Omental fat pad (tissue), 4 donors: ENCODE measurements around the gene GABRR2. TPM values are rescaled to one million over a fixed set of nuclear protein-coding genes. Genes with fewer than 3 reads are reported as not detected.

Source experiments
- ATAC-seq: fragments of 150-250 bp; one replicate; pipeline ENCODE4 v1.9.1; 2016; ENCODE audit warnings: mild to moderate bottlenecking, moderate library complexity; ENCODE audit not compliant: low FRiP score
- DNase-seq: peaks from one replicate; pipeline ENCODE4 v3.0.0-alpha.2; 2019; ENCODE audit warnings: low spot score
- total RNA-seq, 4 donors: library from RNA; depleted of rRNA; stranded (reverse); fragments of >200 nt; gene quantifications; one replicate each; pipeline ENCODE4 v1.1.0, GENCODE V29; 2016
- TF ChIP-seq, protein P1 (sequence below), 3 donors: fragments of 450-650 bp; IDR thresholded peaks; one replicate each; pipeline ENCODE4 v1.5.1; 2016 to 2017; ENCODE audit warnings: antibody characterized with exemption in 3 of 3, mild to moderate bottlenecking in 3 of 3, moderate library complexity in 2 of 3

The GABRR2 gene
- total RNA-seq, 4 donors from 2014 or later, result 0.50 to 2.4 (median 1.3) TPM

DNA sequence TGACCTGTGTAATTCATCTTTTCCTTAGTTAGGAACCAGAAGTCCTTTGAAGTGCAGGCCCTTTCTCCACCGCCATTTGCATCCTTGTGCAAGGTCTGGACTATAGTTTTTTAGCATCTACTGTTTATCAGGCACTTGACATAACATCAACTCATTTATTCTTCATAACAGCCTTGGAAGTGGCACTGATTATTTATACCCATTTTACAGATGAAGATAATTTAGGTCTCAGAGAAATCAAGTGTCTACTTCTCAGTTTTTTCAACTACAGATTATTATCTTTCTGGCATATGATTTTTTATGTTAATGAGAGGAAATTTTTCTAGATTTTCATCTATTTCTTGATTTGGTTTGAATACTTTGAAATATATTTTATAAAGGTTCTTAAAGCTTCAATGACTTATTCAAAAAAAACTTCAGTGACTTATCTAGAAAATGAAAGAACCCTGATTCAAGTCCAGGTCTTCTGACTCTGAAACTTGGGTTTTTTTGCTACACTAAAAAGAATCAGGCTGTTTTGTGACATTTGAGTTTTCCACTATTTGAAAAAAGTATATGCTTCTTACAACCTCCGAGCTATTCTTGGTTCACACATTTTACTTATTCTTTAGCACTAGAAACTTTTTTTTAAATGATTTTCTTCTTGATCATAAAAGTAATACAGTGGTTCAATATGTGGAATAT is 40.6 kb upstream of the GABRR2 start:
- no peak for ATAC-seq
- TF ChIP-seq, protein P1, sequence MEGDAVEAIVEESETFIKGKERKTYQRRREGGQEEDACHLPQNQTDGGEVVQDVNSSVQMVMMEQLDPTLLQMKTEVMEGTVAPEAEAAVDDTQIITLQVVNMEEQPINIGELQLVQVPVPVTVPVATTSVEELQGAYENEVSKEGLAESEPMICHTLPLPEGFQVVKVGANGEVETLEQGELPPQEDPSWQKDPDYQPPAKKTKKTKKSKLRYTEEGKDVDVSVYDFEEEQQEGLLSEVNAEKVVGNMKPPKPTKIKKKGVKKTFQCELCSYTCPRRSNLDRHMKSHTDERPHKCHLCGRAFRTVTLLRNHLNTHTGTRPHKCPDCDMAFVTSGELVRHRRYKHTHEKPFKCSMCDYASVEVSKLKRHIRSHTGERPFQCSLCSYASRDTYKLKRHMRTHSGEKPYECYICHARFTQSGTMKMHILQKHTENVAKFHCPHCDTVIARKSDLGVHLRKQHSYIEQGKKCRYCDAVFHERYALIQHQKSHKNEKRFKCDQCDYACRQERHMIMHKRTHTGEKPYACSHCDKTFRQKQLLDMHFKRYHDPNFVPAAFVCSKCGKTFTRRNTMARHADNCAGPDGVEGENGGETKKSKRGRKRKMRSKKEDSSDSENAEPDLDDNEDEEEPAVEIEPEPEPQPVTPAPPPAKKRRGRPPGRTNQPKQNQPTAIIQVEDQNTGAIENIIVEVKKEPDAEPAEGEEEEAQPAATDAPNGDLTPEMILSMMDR (IDR thresholded peaks at IDR 0.05), result no peak
- DNase-seq, result no peak

DNA sequence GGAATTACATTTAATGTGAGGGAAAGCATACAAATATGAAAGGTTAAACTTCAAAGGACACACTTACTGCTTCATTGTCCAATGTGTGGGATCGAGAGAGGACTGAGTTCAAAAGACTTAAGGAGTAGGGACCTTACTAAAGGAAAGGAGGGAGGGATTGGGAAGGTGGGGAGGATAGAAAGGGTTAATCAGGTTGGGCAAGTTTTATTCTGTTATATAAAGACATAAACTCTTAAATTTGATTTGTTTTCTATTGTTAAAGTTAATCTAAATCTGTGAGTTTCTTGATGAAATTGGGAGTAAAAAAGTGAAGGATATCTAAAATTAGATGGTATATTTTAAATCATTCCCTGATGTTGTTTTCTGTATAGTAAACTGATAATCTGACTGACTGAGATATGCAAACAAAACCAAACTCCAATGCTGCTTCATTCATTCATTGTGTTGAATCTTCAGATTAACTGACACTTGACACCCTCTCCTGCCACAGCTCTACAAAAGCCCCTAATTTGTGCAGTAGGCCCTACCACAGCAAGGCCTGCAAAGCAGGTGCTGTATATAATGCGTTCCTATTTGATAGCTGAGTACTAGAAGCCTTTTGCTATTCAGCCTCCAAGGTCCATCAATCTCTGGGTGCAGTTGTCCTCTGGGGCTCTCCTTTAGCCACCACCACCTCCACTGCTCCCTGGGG is 38.7 kb upstream of the GABRR2 start:
- DNase-seq (no peak), ATAC-seq (no peak)
- TF ChIP-seq, protein P1 (IDR thresholded peaks at IDR 0.05), result no peak

DNA sequence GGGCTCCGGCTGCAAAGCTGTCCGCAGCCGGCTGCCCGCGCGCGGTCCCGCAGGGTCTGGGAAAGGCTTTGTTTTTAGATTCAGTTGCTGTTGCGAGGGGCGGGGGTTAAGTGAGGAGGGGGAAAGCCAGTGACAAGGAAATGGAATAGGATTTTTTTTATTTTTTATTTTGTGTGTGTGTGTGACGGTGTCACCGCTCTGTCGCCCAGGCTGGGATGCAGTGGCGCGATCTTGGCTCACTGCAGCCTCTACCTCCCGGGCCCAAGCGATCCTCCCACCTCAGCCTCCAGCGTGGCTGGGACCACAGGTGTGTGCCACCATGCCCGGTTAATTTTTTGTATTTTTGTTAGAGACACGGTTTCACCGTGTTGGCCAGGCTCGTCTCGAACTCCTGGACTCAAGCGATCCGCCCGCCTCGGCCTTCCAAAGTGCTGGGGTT is 38.0 kb upstream of the GABRR2 start:
- DNase-seq (no peak), ATAC-seq (no peak)
- TF ChIP-seq, protein P1 (IDR thresholded peaks at IDR 0.05), result no peak

DNA sequence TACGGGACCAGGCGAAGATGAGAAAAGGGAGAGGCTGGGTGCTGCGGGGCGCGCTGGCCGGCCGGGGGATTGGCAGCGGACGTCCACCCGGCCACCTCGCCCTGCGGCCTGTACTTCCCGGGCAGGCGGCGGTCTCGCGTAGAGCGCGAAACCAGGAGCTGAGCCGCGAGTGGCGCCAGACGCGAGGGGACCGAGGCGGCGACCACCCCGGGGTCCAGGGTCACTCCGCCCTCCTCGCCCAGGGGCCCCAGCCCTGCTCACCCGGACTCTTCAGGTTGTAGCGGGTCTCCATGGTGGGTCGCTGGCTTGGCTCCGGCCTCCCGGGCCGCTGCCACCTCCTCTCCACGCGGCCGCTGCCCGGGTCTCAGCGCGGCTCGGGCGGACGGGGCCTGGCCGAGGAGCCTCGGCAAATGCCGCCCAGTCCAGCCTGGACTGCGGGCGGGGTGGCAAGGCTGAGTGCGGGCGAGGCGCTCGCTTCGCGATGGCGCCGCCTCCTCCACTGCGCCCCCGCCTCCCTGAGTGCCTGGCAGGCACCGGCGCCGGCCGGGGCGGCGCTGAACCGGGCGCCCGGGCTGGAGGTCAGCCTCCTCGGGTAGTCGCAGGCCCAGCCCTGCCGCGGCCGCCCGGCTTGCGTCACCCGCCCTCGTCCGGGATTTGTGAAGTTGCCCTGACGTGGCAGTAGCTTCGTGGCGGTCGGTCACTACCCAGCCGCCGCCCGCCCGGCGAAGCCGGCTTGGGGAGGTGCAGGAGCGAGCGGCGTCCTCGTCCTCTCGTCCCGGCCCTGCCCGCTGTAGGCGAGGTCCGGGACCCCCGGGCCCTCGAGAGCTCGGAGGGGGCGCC is 37.4 kb upstream of the GABRR2 start, which contains the start of gene UBE2J1:
Gene UBE2J1, minus strand, starts transcription at position 445 of the 840 bp plus-strand sequence. Its CDS starts 153 bp downstream, at position 292.
- peak; percentile 64 for DNase-seq
- ATAC-seq, result peak; percentile 98
- TF ChIP-seq, protein P1 (IDR thresholded peaks at IDR 0.05), result no peak

DNA sequence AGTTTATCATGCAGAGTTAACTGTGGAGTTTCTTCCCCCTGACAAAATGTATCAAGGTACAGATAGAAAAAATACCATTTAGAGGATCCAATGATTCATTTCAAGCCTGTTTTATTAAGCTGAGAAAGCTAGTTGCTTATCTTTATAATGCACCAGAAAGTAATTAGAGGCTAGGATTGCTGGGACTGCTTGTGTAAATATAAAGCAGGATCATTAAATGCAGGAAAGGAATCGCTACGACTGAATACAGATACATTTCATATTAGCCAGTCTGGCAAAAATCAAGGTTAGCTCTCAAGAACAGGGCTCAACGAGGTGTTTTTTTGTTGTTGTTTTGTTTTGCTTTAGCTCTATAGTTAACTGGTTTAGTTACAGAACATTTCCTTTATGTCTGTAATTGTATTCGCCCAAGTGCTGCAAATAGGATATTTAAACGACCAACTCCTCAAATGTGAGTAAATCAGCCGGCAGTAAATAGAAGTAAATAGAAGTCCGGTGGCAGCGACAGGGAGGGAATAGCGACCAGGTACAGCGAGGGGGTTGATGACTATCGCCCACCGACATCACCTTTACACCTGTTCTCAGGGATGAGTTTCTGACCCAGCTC is 36.7 kb upstream of the GABRR2 start:
- no peak for ATAC-seq
- TF ChIP-seq, protein P1 (IDR thresholded peaks at IDR 0.05), result no peak
- DNase-seq, result no peak

DNA sequence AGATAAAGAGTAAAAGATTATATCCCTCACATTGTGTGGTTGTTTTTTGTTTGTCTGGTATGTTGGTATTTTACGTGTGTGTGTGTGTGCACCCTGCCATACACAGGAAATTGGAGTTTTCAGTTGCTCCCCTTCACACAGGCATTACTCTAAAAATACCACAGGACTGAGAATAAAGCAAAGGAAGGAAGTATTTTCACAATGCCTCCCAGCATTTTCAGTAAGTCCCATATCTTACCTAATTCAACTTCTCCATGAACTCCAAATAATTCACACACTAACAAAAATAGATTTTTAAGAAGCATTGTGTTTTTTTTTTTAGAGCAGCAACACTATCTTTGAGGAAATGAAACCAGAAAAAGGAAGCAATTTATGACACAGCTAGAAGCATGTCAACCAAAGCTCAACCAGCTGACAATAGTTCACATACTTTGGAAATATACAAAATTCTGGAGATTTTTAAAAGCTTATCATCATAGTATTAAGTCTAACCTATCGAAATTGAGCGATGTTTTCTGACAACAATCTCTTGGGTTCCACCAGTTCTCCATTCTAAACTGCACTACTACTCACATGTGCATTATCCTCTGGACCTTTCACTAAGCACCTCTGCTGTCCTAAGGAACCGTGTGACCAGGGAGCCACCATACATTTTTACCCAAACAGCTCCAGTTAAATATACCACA is 35.3 kb upstream of the GABRR2 start:
- no peak for DNase-seq
- ATAC-seq, result no peak
- TF ChIP-seq, protein P1 (IDR thresholded peaks at IDR 0.05), result no peak
